ENCODE results near the gene C2orf42. TPM values are rescaled to one million over a fixed set of nuclear protein-coding genes. Genes with fewer than 3 reads are reported as not detected.

C2orf42 gene
- total and polyA plus RNA-seq, 2 of the 4 experiments (the other 2 are of a cell fraction), result 7.5 to 31.5 TPM

- Histone ChIP-seq H2AFZ (replicated peaks; ENCODE audit: low read length, poor library complexity) (no peak overlapping the region), H3K27me3 (ENCODE audit: control insufficient read depth, insufficient read depth, low read length) (no peaks in the 10 kb centered on the region), H4K8ac (ENCODE audit: low read depth in 2 of 2, low read length in 2 of 2) (no peak overlapping the region), H2BK20ac (ENCODE audit: low read depth, low read length) (no peak overlapping the region), H3K23ac (ENCODE audit: low read depth, low read length) (no peak overlapping the region), H3K36me3 (ENCODE audit: control insufficient read depth, insufficient read depth, low read length) (peaks cover 15% of the 10 kb centered on the region), H3K4ac (ENCODE audit: low read depth, low read length) (no peak overlapping the region), H2AK9ac (replicated peaks; ENCODE audit: low read depth, low read length, poor library complexity) (no peak overlapping the region), H3K4me2 (ENCODE audit: low read depth, low read length) (no peak overlapping the region), H4K20me1 (ENCODE audit: insufficient read depth, low read length) (no peaks in the 10 kb centered on the region), H3K14ac (replicated peaks; ENCODE audit: low read depth, low read length) (no peak overlapping the region), H2BK15ac (ENCODE audit: low read depth, low read length) (no peak overlapping the region), H3K79me1 (ENCODE audit: low read depth in 1 of 2, low read length in 2 of 2) (no peaks in the 10 kb centered on the region), H3K9me3 (ENCODE audit: control insufficient read depth, insufficient read depth, low read length) (no peaks in the 10 kb centered on the region), H3K18ac (ENCODE audit: low read depth, low read length) (no peak overlapping the region), H2BK120ac (ENCODE audit: low read depth, low read length) (no peak overlapping the region), H4K91ac (ENCODE audit: insufficient read depth, low read depth, low read length) (no peak overlapping the region), H3K4me1 (ENCODE audit: control insufficient read depth, insufficient read depth, low read length) (no peaks in the 10 kb centered on the region), H3K4me3 (ENCODE audit: insufficient read depth, low read depth, low read length) (no peak overlapping the region), H4K5ac (ENCODE audit: low read depth, low read length) (no peak overlapping the region), H2BK5ac (ENCODE audit: low read depth, low read length, poor library complexity, severe bottlenecking) (no peak overlapping the region), H3K56ac (ENCODE audit: extremely low read depth, insufficient read depth, low read length) (no peak overlapping the region), H3K9ac (ENCODE audit: low read depth, low read length) (no peak overlapping the region), H2AK5ac (ENCODE audit: low read depth, low read length) (no peak overlapping the region), H3K27ac (ENCODE audit: insufficient read depth, low read length) (no peak overlapping the region), H3K9me1 (ENCODE audit: insufficient read depth, low read length) (no peaks in the 10 kb centered on the region)
- BruUV-seq (replicated peaks), result no TSS peak
- in situ Hi-C loops (cut with MboI; ENCODE audit: low sequenced_read_pairs), result no loop called here
- dilution Hi-C loops (cut with HindIII; ENCODE audit: low sequenced_read_pairs, unreplicated experiment), result no loop called here
- ChIA-PET POLR2A (ENCODE audit: unreplicated experiment) (interaction anchor here (0.7 kb wide), 1 partner anchor 30 kb away, joined by 3 read pairs; the partner anchor contains the start of gene C2orf42), CTCF (no interaction called here)
- ATAC-seq (ENCODE audit: low read depth) (no peak), DNase-seq (no peak)
- no CpG with 5 or more reads among the region's 6 CpGs for WGBS, 2 experiments (ENCODE audit: extremely low coverage in 2 of 2, insufficient read length in 1 of 2)
- intact Hi-C loops (cut with micrococcal nuclease), result no loop called here
- no peak for TF ChIP-seq FOS (IDR thresholded peaks at IDR 0.05; ENCODE audit: low read depth, low read length)
- TF ChIP-seq BHLHE40 (IDR thresholded peaks at IDR 0.05; ENCODE audit: low read depth, low read length), result no peak
- TF ChIP-seq ELK1 (IDR thresholded peaks at IDR 0.05; ENCODE audit: borderline replicate concordance, low read depth, low read length), result no peak
- no peak for TF ChIP-seq MAFK (IDR thresholded peaks at IDR 0.05; ENCODE audit: low read depth, low read length)
- no peak for TF ChIP-seq RAD21 (IDR thresholded peaks at IDR 0.05; ENCODE audit: low read length)
- no peak for TF ChIP-seq CTCF (conservative IDR thresholded peaks at IDR 0.05; ENCODE audit: low read depth, low read length)
- TF ChIP-seq POLR2A (IDR thresholded peaks at IDR 0.05; ENCODE audit: low read depth, low read length), result no peak
- TF ChIP-seq MXI1 (IDR thresholded peaks at IDR 0.05; ENCODE audit: borderline replicate concordance, low read depth, low read length), result no peak
These were observed 30.3 kb downstream of the C2orf42 start for GRCh38 chr2:70160545-70160944.
